22Rv1 (cell line): Measurements from ENCODE around the gene HTR5A.

Source experiments
- H3K27ac ChIP-seq: fragments of 450-650 bp; 2 replicates; pipeline ENCODE4 v1.5.1; 2017
- ZFX ChIP-seq: fragments of 450-650 bp; IDR thresholded peaks from 2 replicates; pipeline ENCODE4 v1.6.1; 2017; ENCODE audit warnings: antibody characterized with exemption, borderline replicate concordance
- TF ChIP-seq, protein P1 (sequence below): fragments of 450-650 bp; IDR thresholded peaks from 2 replicates; pipeline ENCODE4 v1.5.1; 2017; ENCODE audit warnings: mild to moderate bottlenecking

HTR5A gene

DNA sequence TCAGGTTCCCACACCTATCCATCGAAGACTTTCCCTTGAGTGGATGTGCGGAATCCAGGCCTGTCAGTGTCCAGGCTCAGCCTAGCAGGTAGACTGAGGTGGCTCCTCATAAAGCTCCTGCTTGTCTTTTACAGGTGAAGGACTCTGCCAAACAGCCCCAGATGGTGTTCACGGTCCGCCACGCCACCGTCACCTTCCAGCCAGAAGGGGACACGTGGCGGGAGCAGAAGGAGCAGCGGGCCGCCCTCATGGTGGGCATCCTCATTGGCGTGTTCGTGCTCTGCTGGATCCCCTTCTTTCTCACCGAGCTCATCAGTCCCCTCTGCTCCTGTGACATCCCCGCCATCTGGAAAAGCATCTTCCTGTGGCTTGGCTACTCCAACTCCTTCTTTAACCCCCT, 13.9 kb downstream of the HTR5A start:
- TF ChIP-seq, protein P1, sequence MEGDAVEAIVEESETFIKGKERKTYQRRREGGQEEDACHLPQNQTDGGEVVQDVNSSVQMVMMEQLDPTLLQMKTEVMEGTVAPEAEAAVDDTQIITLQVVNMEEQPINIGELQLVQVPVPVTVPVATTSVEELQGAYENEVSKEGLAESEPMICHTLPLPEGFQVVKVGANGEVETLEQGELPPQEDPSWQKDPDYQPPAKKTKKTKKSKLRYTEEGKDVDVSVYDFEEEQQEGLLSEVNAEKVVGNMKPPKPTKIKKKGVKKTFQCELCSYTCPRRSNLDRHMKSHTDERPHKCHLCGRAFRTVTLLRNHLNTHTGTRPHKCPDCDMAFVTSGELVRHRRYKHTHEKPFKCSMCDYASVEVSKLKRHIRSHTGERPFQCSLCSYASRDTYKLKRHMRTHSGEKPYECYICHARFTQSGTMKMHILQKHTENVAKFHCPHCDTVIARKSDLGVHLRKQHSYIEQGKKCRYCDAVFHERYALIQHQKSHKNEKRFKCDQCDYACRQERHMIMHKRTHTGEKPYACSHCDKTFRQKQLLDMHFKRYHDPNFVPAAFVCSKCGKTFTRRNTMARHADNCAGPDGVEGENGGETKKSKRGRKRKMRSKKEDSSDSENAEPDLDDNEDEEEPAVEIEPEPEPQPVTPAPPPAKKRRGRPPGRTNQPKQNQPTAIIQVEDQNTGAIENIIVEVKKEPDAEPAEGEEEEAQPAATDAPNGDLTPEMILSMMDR = no peak
- no peak for TF ChIP-seq ZFX
- no peak overlapping the region for H3K27ac ChIP-seq

DNA sequence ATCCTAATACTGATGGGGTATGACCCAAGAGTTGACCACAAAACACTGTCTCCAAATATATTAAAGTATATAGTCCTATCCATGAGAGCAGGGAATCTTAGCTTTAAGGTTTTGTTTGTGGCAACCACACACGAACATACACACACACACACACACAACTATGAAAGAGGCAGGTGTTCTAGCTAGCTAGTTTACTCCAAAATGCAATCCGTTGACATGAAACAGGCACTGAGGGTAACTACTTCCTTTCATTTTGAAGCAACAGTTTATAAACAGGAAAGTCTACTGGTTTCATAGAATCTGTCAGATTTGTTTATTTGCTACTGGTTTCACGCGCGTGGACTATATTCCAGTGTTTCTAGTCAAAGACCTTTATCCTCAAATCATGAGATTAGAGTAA, 14.8 kb downstream of the HTR5A start:
- TF ChIP-seq ZFX = no peak
- TF ChIP-seq, protein P1 = no peak
- no peak overlapping the region for H3K27ac ChIP-seq

DNA sequence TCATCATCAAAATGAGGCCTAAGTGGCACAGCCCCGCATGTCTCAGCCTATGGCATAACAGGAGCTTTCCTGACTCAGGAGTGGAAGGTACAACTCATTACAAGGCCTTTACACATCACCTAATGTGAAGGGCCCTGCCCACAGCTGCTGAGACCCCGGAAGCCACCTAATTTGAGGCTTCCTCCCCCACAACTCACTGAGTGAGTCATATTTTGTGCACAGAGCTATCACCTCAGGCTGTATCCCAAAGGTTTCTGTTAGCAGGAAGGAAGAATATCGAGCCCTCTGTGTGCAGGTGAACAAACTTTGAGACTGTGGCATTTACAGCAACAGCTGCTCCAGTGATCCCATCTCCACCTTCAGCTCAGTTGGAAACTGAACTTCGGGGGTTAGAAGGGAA, 20.6 kb downstream of the HTR5A start:
- TF ChIP-seq, protein P1 = no peak
- TF ChIP-seq ZFX = no peak
- H3K27ac ChIP-seq = no peak overlapping the region

DNA sequence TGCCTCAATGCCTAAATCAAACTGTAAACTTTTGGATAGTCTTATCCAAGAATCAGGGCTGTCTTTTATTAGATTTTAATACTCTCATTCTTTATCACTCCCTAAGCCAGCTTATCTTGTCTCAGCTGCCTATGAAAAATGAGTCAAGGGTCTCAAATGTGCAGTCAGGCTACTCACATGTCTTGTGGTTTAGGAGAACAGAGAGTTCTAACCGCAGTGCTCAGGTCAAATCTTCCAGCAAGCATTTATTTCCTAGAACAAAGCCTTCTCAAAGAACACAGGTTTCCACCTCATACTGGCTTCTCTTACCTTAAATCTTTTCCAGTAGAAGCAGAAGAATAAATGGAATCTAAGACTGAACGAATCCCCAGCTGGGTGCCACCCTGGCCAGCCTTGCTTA, 23.5 kb downstream of the HTR5A start:
- no peak overlapping the region for H3K27ac ChIP-seq
- TF ChIP-seq, protein P1 = no peak
- TF ChIP-seq ZFX = no peak

DNA sequence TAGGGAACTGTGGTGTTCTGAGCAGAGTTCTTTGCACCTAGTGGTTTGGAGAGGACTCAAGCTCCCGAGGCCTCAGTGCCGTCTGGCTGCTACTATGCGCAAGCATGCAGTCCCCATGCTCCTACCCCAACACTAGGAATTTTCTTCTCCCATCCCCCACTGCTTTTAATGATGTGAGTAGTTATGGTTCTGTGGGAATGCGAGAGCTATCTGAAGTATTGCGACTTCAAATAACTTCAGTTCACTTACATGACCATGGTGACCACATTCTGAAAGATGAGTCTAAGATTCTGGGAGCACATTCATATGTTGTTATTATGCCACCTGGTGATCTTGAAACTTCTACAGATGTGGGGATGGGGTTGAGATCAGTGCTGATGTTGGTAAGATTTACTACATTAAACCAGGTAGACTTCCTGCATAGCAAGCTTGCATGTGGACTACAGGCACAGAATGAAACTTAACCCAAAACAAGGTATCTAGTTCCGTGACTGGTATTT, 24.6 kb downstream of the HTR5A start:
- no peak overlapping the region for H3K27ac ChIP-seq
- no peak for TF ChIP-seq ZFX
- TF ChIP-seq, protein P1 = no peak

DNA sequence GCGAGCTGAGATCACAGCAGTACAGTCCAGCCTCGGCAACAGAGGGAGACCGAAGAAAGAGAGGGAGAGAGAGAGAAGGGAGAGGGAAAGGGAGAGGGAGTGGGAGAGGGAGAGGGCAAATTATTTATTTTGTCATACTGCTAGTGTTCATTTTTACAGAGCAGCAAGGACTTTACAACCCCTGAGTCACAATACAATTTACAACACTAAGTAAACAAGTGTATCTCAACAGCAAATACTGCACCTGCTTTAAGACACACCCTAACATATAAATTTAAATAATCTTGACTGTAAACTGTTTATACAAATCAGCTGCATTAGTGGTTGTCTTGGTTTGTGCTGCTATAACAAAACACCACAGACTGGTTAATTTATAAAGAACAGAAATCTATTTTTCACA, 27.2 kb downstream of the HTR5A start:
- TF ChIP-seq, protein P1 = no peak
- no peak for TF ChIP-seq ZFX
- no peak overlapping the region for H3K27ac ChIP-seq

DNA sequence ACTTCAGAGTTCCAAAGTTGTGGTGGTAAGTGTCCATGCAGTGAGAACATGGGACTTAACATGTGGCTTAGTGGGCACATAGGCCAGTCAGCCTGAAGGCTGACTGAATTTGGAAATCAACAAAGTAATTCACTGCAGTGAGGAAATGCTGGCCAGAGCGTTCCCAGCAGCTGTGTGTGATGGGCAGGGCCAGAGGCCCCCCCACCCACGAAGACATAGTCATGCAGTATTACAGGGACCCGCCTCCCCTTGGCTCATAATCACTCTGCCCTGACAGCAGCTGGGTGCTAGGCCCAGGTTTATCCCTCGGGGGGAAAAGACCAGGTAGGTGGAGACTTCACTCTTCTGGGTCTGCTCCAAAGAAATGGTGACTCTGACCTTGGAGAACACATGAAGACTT, 33.7 kb downstream of the HTR5A start:
- H3K27ac ChIP-seq = no peak overlapping the region
- TF ChIP-seq, protein P1 = no peak
- TF ChIP-seq ZFX = no peak
